HG03175 (cell line): Measurements from ENCODE around the gene RTF2.
"Not testable (repeated sequence)": the region's sequence is repeated elsewhere in the genome, so short reads cannot be mapped to it uniquely, and the experiment has no call there.

ENCODE experiments used
- ATAC-seq: cut with Tn5 transposase; IDR thresholded peaks from one replicate; pipeline ENCODE4 v1.9.1; 2021; ENCODE audit warnings: mild to moderate bottlenecking, moderate library complexity; ENCODE audit not compliant: unreplicated experiment

The RTF2 gene

GRCh38 chr20:56532946-56533345 is 64.5 kb downstream of the RTF2 start, which contains the start of gene FAM209B:
Gene FAM209B (plus strand): TSS chr20:56533246. CDS start chr20:56533342, 96 bp downstream.
- not testable (repeated sequence) for ATAC-seq

- no peak for ATAC-seq
These were observed 69.6 kb downstream of the RTF2 start for GRCh38 chr20:56537997-56538396.

GRCh38 chr20:56540415-56540814 is 72.0 kb downstream of the RTF2 start:
- ATAC-seq: no peak

GRCh38 chr20:56542489-56543030 is 74.1 kb downstream of the RTF2 start:
- ATAC-seq: no peak

GRCh38 chr20:56551571-56551970 is 83.1 kb downstream of the RTF2 start:
- ATAC-seq: no peak

- no peak for ATAC-seq
These were observed 84.6 kb downstream of the RTF2 start for GRCh38 chr20:56552911-56553629.

- peak; percentile 92 for ATAC-seq
These were observed 86.4 kb downstream of the RTF2 start for GRCh38 chr20:56554869-56555268.

GRCh38 chr20:56558968-56559367 is 90.5 kb downstream of the RTF2 start:
- ATAC-seq: no peak

GRCh38 chr20:56564526-56564925 is 96.1 kb downstream of the RTF2 start:
- not testable (repeated sequence) for ATAC-seq

- no peak for ATAC-seq
These were observed 97.1 kb downstream of the RTF2 start for GRCh38 chr20:56565511-56565910.

GRCh38 chr20:56566621-56567020 is 98.2 kb downstream of the RTF2 start:
- no peak for ATAC-seq
